GM12875 (cell line): ENCODE measurements around the gene TAGLN2.
A peak's percentile ranks its signal among the peaks of the same experiment; 100 is the strongest.

ENCODE experiments used
- H3K4me3 ChIP-seq: one replicate; pipeline ENCODE4 v1.5.1; 2011; ENCODE audit warnings: low read depth, low read length, control low read depth
- TF ChIP-seq, protein P1 (sequence below): IDR thresholded peaks from 2 replicates; pipeline ENCODE4 v1.5.1; 2011; ENCODE audit warnings: low read depth, mild to moderate bottlenecking, control low read depth, inconsistent platforms, low read length, moderate library complexity, borderline replicate concordance; ENCODE audit not compliant: insufficient read depth

TAGLN2 gene

DNA sequence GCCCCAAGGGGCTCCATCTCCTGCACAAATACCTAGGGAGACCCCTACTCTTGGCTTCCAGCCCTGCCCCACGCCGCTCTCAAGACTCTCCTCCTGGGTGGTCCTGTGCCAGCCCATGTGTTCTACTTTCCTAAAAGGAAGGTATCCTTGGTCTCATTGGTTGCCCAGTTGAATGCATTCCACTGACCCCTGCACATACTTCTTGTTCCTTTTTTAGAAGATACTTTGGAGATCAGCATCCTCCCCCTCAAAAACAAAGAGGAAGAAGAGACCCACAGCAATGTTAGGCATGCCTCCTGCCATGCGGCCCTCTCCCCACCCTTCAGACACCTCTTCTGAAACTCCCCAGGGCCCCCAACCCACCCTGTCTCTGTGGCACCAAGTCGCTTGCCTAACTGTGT, 24.7 kb upstream of the TAGLN2 start:
- H3K4me3 ChIP-seq, result no peak overlapping the region
- TF ChIP-seq, protein P1, sequence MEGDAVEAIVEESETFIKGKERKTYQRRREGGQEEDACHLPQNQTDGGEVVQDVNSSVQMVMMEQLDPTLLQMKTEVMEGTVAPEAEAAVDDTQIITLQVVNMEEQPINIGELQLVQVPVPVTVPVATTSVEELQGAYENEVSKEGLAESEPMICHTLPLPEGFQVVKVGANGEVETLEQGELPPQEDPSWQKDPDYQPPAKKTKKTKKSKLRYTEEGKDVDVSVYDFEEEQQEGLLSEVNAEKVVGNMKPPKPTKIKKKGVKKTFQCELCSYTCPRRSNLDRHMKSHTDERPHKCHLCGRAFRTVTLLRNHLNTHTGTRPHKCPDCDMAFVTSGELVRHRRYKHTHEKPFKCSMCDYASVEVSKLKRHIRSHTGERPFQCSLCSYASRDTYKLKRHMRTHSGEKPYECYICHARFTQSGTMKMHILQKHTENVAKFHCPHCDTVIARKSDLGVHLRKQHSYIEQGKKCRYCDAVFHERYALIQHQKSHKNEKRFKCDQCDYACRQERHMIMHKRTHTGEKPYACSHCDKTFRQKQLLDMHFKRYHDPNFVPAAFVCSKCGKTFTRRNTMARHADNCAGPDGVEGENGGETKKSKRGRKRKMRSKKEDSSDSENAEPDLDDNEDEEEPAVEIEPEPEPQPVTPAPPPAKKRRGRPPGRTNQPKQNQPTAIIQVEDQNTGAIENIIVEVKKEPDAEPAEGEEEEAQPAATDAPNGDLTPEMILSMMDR, result no peak

DNA sequence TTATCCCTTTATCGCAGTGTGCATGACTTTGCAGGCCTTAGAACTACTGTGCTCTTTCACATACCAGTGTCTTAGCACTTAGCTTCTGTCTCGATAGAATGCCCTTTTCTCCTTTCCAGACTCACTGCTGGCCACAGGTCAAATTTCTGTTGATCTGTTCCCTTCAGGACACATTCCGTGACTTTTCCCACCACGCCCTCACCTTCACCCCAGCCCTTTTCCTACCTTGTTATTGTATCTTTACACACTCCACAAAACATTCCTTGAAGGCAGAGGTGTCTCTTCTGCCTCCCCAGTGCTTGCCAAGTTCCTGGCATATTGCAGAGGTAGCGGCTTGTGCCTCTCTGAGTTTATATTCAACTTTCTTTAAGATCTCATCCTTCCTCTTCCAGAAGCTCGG, 23.8 kb upstream of the TAGLN2 start:
- TF ChIP-seq, protein P1, result no peak
- H3K4me3 ChIP-seq, result no peak overlapping the region

DNA sequence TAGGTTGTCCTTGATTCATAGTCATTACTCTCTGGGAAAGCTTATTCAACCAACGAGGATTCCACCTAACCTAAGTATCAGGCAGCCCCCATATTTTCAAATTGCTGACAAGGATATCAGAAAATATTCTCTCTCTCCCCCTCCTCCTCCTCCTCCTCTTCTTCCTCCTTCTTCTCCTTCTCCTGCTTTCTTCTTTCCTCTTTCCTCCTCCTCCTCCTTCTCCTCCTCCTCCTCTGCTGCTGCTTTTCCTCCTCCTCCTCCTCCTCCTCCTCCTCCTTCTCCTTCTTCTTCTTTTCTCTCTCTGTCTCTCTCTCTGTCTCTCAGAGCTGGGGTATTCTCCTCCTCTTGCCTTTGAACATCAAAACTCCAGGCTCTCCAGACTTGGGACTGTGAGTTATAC, 22.6 kb upstream of the TAGLN2 start:
- H3K4me3 ChIP-seq, result no peak overlapping the region
- TF ChIP-seq, protein P1, result no peak

DNA sequence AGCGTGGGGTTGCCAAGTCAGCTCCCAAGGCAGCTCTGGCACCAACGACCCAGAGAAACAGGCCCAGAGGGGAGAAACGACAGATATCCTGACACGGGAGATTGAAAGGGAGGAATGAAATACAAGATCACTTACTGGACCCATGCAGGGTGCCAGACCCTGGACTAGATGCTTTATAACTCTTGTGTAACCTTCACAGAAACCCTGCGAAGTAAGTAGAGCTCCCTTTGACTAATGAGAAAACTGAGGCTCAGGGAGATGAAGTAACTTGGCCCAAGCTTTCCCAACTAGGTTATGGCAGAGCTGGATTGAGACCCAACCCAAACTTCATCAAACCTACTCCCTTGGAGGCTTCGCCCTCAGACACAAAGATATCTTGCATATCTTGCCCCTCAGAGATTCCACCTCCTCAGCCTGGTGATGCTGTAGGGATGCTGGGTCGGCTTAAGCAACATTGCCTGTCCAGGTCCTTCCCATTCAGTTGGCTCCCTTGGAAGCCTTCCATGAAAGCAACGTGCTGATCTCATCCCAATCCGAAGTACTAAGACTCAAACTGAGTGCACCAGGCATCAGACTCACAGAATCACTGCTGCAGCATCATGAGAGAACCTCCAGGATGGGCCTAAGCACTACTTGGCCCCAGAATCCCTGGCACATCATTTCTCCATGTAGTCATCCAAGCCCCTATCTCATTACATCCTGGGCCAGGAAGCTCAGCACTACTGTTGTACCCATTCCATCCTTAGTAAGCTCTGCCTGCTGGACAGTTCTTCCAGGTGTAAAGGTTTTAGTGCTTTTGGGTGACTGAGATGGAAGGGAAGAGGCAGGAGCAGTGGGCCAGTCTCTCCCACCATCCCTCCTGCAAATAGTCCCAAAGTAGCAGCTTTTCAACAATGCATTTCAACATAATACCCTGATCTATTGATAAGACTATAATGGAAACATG, 21.2 kb upstream of the TAGLN2 start:
- no peak overlapping the region for H3K4me3 ChIP-seq
- TF ChIP-seq, protein P1, result no peak

DNA sequence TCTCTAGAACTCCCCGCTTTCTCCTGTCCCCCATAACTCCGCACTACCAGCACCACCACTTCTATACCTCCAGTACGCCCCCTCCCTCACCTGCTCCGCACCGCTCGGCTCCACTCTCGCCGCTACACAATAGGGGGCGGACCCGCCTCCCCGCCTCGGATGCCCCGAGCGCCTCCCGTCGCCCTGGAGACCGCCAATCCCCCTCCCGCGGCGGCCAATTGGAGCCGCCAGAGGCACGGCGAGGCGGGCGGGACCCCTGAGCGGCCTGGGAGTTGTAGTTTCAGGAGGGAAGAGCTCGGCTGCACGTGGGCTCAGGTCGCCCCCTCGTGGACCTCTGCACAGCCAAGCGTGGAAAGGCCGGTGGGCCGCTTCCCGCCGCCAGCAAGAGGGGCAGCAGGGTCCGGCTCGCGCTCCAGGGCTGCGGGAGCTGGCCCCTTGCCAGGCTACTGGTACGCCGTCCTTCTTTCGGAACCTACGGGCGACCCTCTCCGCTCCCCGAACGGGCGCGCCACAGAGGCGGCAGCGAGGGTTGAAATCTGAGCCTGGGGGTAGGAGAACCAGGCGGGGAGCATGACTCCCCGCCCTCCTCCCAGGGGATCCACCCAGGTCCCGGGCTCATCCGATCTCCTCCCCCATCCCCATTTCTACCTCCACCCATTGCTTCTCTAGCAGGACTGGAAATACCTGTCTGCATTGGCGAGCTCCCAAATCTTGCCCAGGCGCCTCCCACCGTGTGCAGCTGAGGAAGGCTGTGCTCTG, 20.4 kb upstream of the TAGLN2 start, which contains the start of gene IGSF9:
Gene IGSF9, minus strand, starts transcription at position 131 of the 759 bp plus-strand sequence. CDS start 2,159 bp downstream, outside the sequence.
- H3K4me3 ChIP-seq, result no peak within 1 kb of the TSS
- TF ChIP-seq, protein P1, result peak; percentile 28; the same call in 1 of the 2 replicates

DNA sequence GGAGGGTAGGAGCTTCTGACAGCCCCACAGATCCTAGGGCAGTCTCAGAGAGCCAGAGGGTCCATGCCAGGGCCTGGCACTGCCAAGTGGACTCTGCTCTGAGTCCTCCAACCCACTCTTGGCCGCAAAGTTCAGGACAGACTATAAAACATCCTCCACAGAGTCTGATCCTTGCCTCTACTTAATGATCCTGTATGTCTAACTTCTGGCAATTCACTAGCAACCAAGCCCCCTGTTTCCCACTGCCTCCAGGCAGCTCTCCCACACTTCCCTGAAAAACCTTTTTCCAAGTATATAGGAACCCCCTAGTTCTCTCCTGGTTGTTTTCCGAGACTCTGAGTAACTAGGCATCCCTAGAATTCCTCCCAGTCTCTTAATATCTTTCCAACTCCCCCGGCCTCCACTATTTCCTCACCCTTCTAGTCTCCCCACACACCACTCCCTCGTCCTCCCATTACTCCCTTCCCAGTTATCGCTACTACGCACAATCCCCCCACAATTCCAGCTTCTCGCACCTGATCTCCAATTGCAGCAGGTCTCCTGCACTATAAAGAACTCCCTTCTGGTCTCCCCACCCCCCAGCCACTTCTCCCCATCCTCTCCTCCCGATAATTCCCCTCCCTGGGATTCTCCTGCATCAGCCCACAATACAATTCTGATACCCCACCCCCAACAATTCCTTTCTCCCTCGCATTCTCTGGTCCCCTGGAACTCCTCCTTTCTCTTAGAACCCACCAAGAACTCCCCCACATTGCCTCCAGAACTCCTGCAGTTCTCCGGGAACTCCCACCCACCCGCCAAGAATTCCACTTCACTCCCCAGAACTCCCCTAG, 19.5 kb upstream of the TAGLN2 start:
- no peak overlapping the region for H3K4me3 ChIP-seq
- TF ChIP-seq, protein P1, result no peak
